ENCODE results near the gene CFAP91. TPM values are rescaled to one million over a fixed set of nuclear protein-coding genes. Genes with fewer than 3 reads are reported as not detected.
A peak's percentile ranks its signal among the peaks of the same experiment; 100 is the strongest.

Gene CFAP91
- total RNA-seq, 2 donors from 2014 or later, result 0.57 to 0.61 TPM

- peak overlapping the region; percentile 12 for H3K27ac ChIP-seq
- no peaks in the 10 kb centered on the region for H3K9me3 ChIP-seq
- H3K36me3 ChIP-seq, result no peaks in the 10 kb centered on the region
- TF ChIP-seq, protein P1, sequence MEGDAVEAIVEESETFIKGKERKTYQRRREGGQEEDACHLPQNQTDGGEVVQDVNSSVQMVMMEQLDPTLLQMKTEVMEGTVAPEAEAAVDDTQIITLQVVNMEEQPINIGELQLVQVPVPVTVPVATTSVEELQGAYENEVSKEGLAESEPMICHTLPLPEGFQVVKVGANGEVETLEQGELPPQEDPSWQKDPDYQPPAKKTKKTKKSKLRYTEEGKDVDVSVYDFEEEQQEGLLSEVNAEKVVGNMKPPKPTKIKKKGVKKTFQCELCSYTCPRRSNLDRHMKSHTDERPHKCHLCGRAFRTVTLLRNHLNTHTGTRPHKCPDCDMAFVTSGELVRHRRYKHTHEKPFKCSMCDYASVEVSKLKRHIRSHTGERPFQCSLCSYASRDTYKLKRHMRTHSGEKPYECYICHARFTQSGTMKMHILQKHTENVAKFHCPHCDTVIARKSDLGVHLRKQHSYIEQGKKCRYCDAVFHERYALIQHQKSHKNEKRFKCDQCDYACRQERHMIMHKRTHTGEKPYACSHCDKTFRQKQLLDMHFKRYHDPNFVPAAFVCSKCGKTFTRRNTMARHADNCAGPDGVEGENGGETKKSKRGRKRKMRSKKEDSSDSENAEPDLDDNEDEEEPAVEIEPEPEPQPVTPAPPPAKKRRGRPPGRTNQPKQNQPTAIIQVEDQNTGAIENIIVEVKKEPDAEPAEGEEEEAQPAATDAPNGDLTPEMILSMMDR (IDR thresholded peaks at IDR 0.05), result no peak
- H3K4me1 ChIP-seq, result no peaks in the 10 kb centered on the region
- H3K27me3 ChIP-seq, result no peaks in the 10 kb centered on the region
- no peak for DNase-seq
- H3K9ac ChIP-seq (ENCODE audit: low read depth in 2 of 2, low read length in 2 of 2), result no peak overlapping the region
- H3K4me3 ChIP-seq, result no peak overlapping the region
- intact Hi-C loops (cut with DNase I), result no loop called here
These were observed 14.7 kb downstream of the CFAP91 start for GRCh38 chr3:119717520-119717919.

GRCh38 chr3:119723022-119723421, 20.2 kb downstream of the CFAP91 start:
- Histone ChIP-seq H3K4me3 (no peak overlapping the region), H3K9me3 (no peaks in the 10 kb centered on the region), H3K36me3 (no peaks in the 10 kb centered on the region), H3K4me1 (no peaks in the 10 kb centered on the region), H3K27me3 (no peaks in the 10 kb centered on the region), H3K9ac (ENCODE audit: low read depth in 2 of 2, low read length in 2 of 2) (no peak overlapping the region), H3K27ac (no peak overlapping the region)
- intact Hi-C loops (cut with DNase I), result no loop called here
- DNase-seq, result no peak
- TF ChIP-seq, protein P1 (IDR thresholded peaks at IDR 0.05), result no peak

GRCh38 chr3:119726909-119727308, 24.1 kb downstream of the CFAP91 start:
- TF ChIP-seq, protein P1 (IDR thresholded peaks at IDR 0.05), result no peak
- intact Hi-C loops (cut with DNase I), result no loop called here
- DNase-seq, result no peak
- H3K4me1 ChIP-seq, result no peaks in the 10 kb centered on the region
- no peak overlapping the region for H3K9ac ChIP-seq (ENCODE audit: low read depth in 2 of 2, low read length in 2 of 2)
- H3K27ac ChIP-seq, result no peak overlapping the region
- H3K27me3 ChIP-seq, result no peaks in the 10 kb centered on the region
- H3K9me3 ChIP-seq, result no peaks in the 10 kb centered on the region
- no peak overlapping the region for H3K4me3 ChIP-seq
- no peaks in the 10 kb centered on the region for H3K36me3 ChIP-seq

GRCh38 chr3:119729996-119730395, 27.2 kb downstream of the CFAP91 start:
- H3K36me3 ChIP-seq, result no peaks in the 10 kb centered on the region

DNA sequence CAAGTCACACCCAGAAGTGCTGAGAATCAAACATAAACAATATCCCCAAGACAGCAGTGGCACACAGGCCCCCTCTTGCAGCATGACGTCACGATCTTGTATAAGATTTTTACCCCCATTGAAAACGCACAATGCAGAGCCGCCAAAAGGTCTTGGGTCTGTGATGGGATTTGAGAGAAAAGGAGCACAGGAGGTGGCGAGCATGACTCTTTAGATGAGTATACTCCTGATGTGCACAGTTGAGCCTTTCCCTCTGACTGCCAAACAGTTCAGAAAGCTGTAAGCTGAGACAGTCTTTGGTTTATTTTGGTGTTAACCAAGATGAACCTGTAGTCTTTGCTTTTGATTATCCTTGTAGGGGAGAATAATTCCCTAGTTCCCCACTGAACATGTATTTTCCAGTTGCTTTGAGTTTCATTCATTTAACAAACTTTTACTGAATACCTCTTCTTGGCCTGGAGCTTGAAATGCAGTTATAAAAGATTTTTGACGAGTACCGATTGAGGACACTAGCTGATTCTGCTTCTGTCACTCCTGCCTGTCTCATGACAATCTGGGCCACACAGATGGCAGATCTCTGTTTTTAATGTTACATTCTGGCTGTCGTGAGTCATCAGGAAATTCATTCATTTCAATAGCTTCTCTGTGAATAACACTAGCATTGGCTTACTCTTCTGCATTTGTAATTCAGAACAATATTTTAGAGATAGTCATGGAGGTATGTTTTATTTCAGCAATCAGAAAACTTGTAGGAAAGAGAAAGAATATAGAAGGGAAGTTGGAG, 28.9 kb downstream of the CFAP91 start:
- H3K4me3 ChIP-seq, result no peak overlapping the region
- H3K9ac ChIP-seq (ENCODE audit: low read depth in 2 of 2, low read length in 2 of 2), result no peak overlapping the region
- H3K36me3 ChIP-seq, result no peaks in the 10 kb centered on the region
- intact Hi-C loops (cut with DNase I), result no loop called here
- no peaks in the 10 kb centered on the region for H3K27me3 ChIP-seq
- TF ChIP-seq, protein P1 (IDR thresholded peaks at IDR 0.05), result no peak
- H3K27ac ChIP-seq, result no peak overlapping the region
- H3K9me3 ChIP-seq, result no peaks in the 10 kb centered on the region
- no peak for DNase-seq
- no peaks in the 10 kb centered on the region for H3K4me1 ChIP-seq

More at GRCh38 chr3:119729996-119730395, 27.2 kb downstream of the CFAP91 start:
- DNase-seq, result no peak
- H3K27me3 ChIP-seq, result no peaks in the 10 kb centered on the region
- H3K27ac ChIP-seq, result no peak overlapping the region
- no peaks in the 10 kb centered on the region for H3K9me3 ChIP-seq
- no peaks in the 10 kb centered on the region for H3K4me1 ChIP-seq
- TF ChIP-seq, protein P1 (IDR thresholded peaks at IDR 0.05), result no peak
- no peak overlapping the region for H3K4me3 ChIP-seq
- intact Hi-C loops (cut with DNase I), result no loop called here
- no peak overlapping the region for H3K9ac ChIP-seq (ENCODE audit: low read depth in 2 of 2, low read length in 2 of 2)
